Testis (tissue), 2 donors: ENCODE results near the gene NPPC.

Experiments
- CTCF ChIP-seq, 3 experiments: fragments of 450-650 bp in 2 of 3; fragments of 200-600 bp in 1 of 3; sonication (generic) in 1 of 3; IDR thresholded peaks; one replicate each; pipeline ENCODE4 v1.5.1; 2016 to 2019; ENCODE audit warnings: antibody characterized with exemption in 3 of 3, mild to moderate bottlenecking in 2 of 3, moderate library complexity in 1 of 3
- POLR2A ChIP-seq: fragments of 450-650 bp; IDR thresholded peaks from one replicate; pipeline ENCODE4 v1.6.1; 2017; ENCODE audit warnings: antibody characterized with exemption, mild to moderate bottlenecking, moderate library complexity

- TF ChIP-seq CTCF (IDR thresholded peaks at IDR 0.05) (no peak), POLR2A (no peak)
Measured at GRCh38 chr2:231902598-231902997, 23.6 kb downstream of the NPPC start.
